NCI-H1694 treated with DMSO at 0.1 percent for 48 hours (cell line): ENCODE measurements around the gene FANCI.
A peak's percentile ranks its signal among the peaks of the same experiment; 100 is the strongest.
"Not testable (repeated sequence)": the region's sequence is repeated elsewhere in the genome, so short reads cannot be mapped to it uniquely, and the experiment has no call there.

ENCODE experiments used
- DNase-seq: peaks from one replicate; lab custom pipeline; 2025; lab: John Stamatoyannopoulos, UW

Gene FANCI

GRCh38 chr15:89225588-89225987, 18.2 kb upstream of the FANCI start:
- no peak for DNase-seq

- DNase-seq = no peak
Observed at GRCh38 chr15:89226359-89227221, 17.2 kb upstream of the FANCI start.

- no peak for DNase-seq
Observed at GRCh38 chr15:89227425-89227824, 16.4 kb upstream of the FANCI start.

GRCh38 chr15:89230277-89230676, 13.5 kb upstream of the FANCI start:
- no peak for DNase-seq

GRCh38 chr15:89231832-89232231, 11.9 kb upstream of the FANCI start:
- DNase-seq = no peak

GRCh38 chr15:89239883-89240810, 3.6 kb upstream of the FANCI start:
- not testable (repeated sequence) for DNase-seq

- DNase-seq = no peak
Observed at GRCh38 chr15:89243046-89243690, 611 bp upstream of the FANCI start.

- peak; percentile 25 for DNase-seq
Observed at GRCh38 chr15:89244574-89244903, 760 bp downstream of the FANCI start.

- DNase-seq = no peak
Observed at GRCh38 chr15:89247446-89247845, 3.7 kb downstream of the FANCI start.

- DNase-seq = no peak
Observed at GRCh38 chr15:89248584-89248983, 4.8 kb downstream of the FANCI start.

- not testable (repeated sequence) for DNase-seq
Observed at GRCh38 chr15:89250142-89250541, 6.4 kb downstream of the FANCI start.

GRCh38 chr15:89277281-89277680, 33.5 kb downstream of the FANCI start:
- not testable (repeated sequence) for DNase-seq

GRCh38 chr15:89278307-89278706, 34.5 kb downstream of the FANCI start:
- no peak for DNase-seq

- no peak for DNase-seq
Observed at GRCh38 chr15:89282631-89283030, 38.9 kb downstream of the FANCI start.

GRCh38 chr15:89283201-89283600, 39.4 kb downstream of the FANCI start:
- DNase-seq = no peak

- DNase-seq = no peak
Observed at GRCh38 chr15:89291934-89292438, 48.2 kb downstream of the FANCI start.

- no peak for DNase-seq
Observed at GRCh38 chr15:89293012-89293411, 49.2 kb downstream of the FANCI start.

- no peak for DNase-seq
Observed at GRCh38 chr15:89299896-89300295, 56.1 kb downstream of the FANCI start.

- DNase-seq = no peak
Observed at GRCh38 chr15:89301304-89302089, 57.7 kb downstream of the FANCI start.

- DNase-seq = no peak
Observed at GRCh38 chr15:89303986-89304385, 60.2 kb downstream of the FANCI start.

- DNase-seq = no peak
Observed at GRCh38 chr15:89305395-89305794, 61.6 kb downstream of the FANCI start.
